Suprapubic skin (tissue), 4 donors: Measurements from ENCODE around the gene KDM4F. TPM values are rescaled to one million over a fixed set of nuclear protein-coding genes. Genes with fewer than 3 reads are reported as not detected.
"Not testable (repeated sequence)": the region's sequence is repeated elsewhere in the genome, so short reads cannot be mapped to it uniquely, and the experiment has no call there.

Experiments
- DNase-seq, 2 donors: peaks; one replicate each; pipeline ENCODE4 v3.0.0-alpha.2; 2019; ENCODE audit warnings: low spot score in 2 of 2
- H3K27ac ChIP-seq: fragments of 200-600 bp; sonication (generic); one replicate; pipeline ENCODE4 v1.5.1; 2019
- H3K27me3 ChIP-seq: fragments of 200-600 bp; sonication (generic); one replicate; pipeline ENCODE4 v1.5.1; 2019
- H3K36me3 ChIP-seq: fragments of 200-600 bp; sonication (generic); one replicate; pipeline ENCODE4 v1.5.1; 2019
- H3K4me1 ChIP-seq: fragments of 200-600 bp; sonication (generic); one replicate; pipeline ENCODE4 v1.5.1; 2019
- H3K4me3 ChIP-seq: fragments of 200-600 bp; sonication (generic); one replicate; pipeline ENCODE4 v1.5.1; 2019; ENCODE audit warnings: mild to moderate bottlenecking
- H3K9me3 ChIP-seq: fragments of 200-600 bp; sonication (generic); one replicate; pipeline ENCODE4 v1.5.1; 2019
- EP300 ChIP-seq: sonication (generic); formaldehyde crosslinking; IDR thresholded peaks from one replicate; pipeline ENCODE4 v1.6.1; 2017; ENCODE audit warnings: antibody characterized with exemption
- POLR2A ChIP-seq, 2 donors: fragments of 450-650 bp; IDR thresholded peaks; one replicate each; pipeline ENCODE4 v1.6.1; 2017; ENCODE audit warnings: antibody characterized with exemption in 2 of 2, mild to moderate bottlenecking in 2 of 2, moderate library complexity in 2 of 2
- POLR2AphosphoS5 ChIP-seq, 3 donors: sonication (generic); formaldehyde crosslinking; IDR thresholded peaks; one replicate each; pipeline ENCODE4 v1.6.1; 2017; ENCODE audit warnings: antibody characterized with exemption in 3 of 3
- WGBS: methylation state at CpG from one replicate; pipeline ENCODE4 v1.1.5; 2018; 5-methylcytosine and 5-hydroxymethylcytosine counted together
- total RNA-seq, 4 donors: library from RNA; depleted of rRNA; stranded (reverse); fragments of >200 nt; gene quantifications; one replicate each; pipeline ENCODE4 v1.1.0, GENCODE V29; 2016
- TF ChIP-seq, protein P1 (sequence below), 2 donors: fragments of 200-600 bp in 1 of 2; fragments of 450-650 bp in 1 of 2; sonication (generic) in 1 of 2; IDR thresholded peaks; one replicate each; pipeline ENCODE4 v1.5.1; 2016 to 2019; ENCODE audit warnings: antibody characterized with exemption in 2 of 2, mild to moderate bottlenecking in 1 of 2, moderate library complexity in 1 of 2

Gene KDM4F
- total RNA-seq, 4 donors from 2014 or later: not detected

DNA sequence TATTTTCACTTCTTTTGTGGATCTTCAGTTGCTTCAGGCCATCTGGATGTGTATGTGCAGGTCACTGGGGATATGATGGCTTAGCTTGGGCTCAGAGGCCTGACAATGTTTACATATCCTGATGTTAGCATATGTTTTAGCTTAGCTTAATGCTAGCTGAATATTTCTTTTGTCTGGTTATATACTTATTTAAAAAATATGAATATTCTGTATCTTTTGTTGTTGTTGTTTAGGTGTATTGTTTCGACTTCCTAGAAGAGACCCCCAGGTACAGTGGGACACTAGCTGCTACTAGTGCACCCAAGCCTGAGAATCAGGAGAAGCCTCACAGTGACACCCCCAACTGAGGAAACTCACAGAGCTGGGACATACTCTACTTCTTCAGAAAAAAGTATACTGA lies 24.3 kb upstream of the KDM4F start, which contains the start of gene KDM4E:
Gene KDM4E (plus strand): TSS at position 301 of the 400 bp plus-strand sequence. CDS start 300 bp downstream, outside the sequence.
- WGBS: 88% methylated on average over 1 of the region's 1 CpG
- no peak for DNase-seq
- TF ChIP-seq POLR2AphosphoS5 (IDR thresholded peaks at IDR 0.05): no peak
- TF ChIP-seq, protein P1, sequence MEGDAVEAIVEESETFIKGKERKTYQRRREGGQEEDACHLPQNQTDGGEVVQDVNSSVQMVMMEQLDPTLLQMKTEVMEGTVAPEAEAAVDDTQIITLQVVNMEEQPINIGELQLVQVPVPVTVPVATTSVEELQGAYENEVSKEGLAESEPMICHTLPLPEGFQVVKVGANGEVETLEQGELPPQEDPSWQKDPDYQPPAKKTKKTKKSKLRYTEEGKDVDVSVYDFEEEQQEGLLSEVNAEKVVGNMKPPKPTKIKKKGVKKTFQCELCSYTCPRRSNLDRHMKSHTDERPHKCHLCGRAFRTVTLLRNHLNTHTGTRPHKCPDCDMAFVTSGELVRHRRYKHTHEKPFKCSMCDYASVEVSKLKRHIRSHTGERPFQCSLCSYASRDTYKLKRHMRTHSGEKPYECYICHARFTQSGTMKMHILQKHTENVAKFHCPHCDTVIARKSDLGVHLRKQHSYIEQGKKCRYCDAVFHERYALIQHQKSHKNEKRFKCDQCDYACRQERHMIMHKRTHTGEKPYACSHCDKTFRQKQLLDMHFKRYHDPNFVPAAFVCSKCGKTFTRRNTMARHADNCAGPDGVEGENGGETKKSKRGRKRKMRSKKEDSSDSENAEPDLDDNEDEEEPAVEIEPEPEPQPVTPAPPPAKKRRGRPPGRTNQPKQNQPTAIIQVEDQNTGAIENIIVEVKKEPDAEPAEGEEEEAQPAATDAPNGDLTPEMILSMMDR (IDR thresholded peaks at IDR 0.05): no peak
- no peak for TF ChIP-seq POLR2A (IDR thresholded peaks at IDR 0.05)
- no peak for TF ChIP-seq EP300

DNA sequence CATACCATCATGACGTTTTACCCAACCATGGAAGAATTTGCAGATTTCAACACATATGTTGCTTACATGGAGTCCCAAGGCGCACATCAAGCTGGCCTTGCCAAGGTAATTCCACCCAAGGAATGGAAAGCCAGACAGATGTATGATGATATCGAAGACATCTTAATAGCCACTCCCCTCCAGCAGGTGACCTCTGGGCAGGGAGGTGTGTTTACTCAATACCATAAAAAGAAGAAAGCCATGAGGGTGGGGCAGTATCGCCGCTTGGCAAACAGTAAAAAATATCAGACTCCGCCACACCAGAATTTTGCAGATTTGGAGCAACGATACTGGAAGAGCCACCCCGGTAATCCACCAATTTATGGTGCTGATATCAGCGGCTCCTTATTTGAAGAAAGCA lies 23.6 kb upstream of the KDM4F start:
- not testable (repeated sequence) for DNase-seq, H3K27me3 ChIP-seq, H3K27ac ChIP-seq, H3K9me3 ChIP-seq, H3K4me3 ChIP-seq, H3K36me3 ChIP-seq, H3K4me1 ChIP-seq
- 86% methylated on average over 6 of the region's 9 CpGs for WGBS

More for the DNA sequence above, 24.3 kb upstream of the KDM4F start, which contains the start of gene KDM4E:
- Histone ChIP-seq H3K36me3 (no peaks in the 10 kb centered on the region), H3K4me3 (no peak within 1 kb of the TSS), H3K4me1 (no peaks in the 10 kb centered on the region), H3K27me3 (no peaks in the 10 kb centered on the region), H3K9me3 (no peaks in the 10 kb centered on the region), H3K27ac (no peak within 1 kb of the TSS)

DNA sequence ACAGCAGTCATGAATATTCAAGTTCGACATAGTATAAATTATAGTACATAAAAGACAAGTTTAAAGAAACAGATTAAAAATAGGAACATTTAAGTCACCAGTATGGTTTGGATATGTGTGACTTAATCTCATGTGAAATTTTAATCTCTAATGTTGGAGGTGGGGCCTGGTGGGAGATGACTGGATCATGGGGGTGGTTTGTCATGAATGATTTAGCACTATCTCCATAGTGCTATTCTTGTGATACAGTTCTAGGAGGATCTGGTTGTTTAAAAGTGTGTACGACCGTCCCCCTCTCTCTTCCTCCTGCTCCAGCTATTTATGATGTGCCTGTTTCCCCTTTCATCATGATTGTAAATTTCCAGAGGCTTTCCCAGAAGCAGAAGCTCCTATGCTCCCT lies 20.9 kb upstream of the KDM4F start:
- H3K9me3 ChIP-seq: no peaks in the 10 kb centered on the region
- 68% methylated on average over 3 of the region's 3 CpGs for WGBS

DNA sequence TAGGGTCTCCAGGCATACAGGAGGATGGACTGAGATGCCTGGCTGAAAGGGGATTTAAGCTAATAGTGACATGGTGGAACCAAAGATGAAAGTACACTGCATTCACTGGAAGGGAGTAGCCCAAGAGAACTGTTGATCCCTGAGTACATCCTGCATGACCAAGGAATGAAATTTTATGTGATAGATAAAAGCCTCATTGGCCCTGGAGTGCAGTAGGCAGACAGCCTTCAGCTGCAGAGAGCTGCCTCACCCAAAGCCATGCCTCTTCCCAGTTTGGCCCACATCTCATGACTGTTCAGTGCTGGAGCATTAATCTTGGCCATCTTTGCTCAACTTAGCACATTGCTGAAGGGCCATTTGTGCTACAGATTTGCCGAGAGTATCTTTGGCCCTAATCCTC lies 16.2 kb upstream of the KDM4F start:
- Histone ChIP-seq H3K27ac (no peak overlapping the region), H3K4me1 (no peaks in the 10 kb centered on the region), H3K27me3 (peaks cover 9% of the 10 kb centered on the region), H3K4me3 (no peak overlapping the region), H3K9me3 (no peaks in the 10 kb centered on the region), H3K36me3 (no peaks in the 10 kb centered on the region)
- no peak for DNase-seq
- 57% methylated on average over 1 of the region's 1 CpG for WGBS
- TF ChIP-seq, protein P1 (IDR thresholded peaks at IDR 0.05): no peak
- TF ChIP-seq POLR2A (IDR thresholded peaks at IDR 0.05) (no peak), POLR2AphosphoS5 (IDR thresholded peaks at IDR 0.05) (no peak)

More for the DNA sequence above, 20.9 kb upstream of the KDM4F start:
- Histone ChIP-seq H3K27me3 (no peaks in the 10 kb centered on the region), H3K36me3 (no peaks in the 10 kb centered on the region), H3K4me3 (no peak overlapping the region), H3K27ac (no peak overlapping the region), H3K4me1 (no peaks in the 10 kb centered on the region)
- no peak for DNase-seq
- TF ChIP-seq EP300: no peak
- no peak for TF ChIP-seq POLR2AphosphoS5 (IDR thresholded peaks at IDR 0.05)
- TF ChIP-seq, protein P1 (IDR thresholded peaks at IDR 0.05): no peak
- TF ChIP-seq POLR2A (IDR thresholded peaks at IDR 0.05): no peak

DNA sequence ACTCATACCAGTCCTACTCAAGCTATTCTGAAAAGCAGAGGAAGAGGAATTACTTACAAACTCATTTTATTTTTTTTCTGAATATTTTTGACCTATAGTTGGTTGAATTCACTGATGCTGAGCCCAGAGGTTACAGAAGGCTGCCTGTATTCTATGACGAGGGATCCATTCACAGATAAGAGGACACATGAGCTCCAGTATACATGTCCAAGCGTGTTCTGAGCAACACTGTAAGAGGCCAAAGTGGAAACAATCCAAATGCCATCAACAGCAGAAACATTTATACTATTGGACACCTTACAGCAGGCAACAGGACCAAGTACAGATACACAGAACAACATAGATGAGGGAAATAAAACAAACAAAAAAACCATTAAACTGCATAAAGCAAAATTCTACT lies 13.9 kb upstream of the KDM4F start:
- DNase-seq: no peak
- no peaks in the 10 kb centered on the region for H3K4me1 ChIP-seq
- H3K4me3 ChIP-seq: no peak overlapping the region
- no peaks in the 10 kb centered on the region for H3K9me3 ChIP-seq
- TF ChIP-seq EP300 (no peak), POLR2A (IDR thresholded peaks at IDR 0.05) (no peak), POLR2AphosphoS5 (IDR thresholded peaks at IDR 0.05) (no peak)
- TF ChIP-seq, protein P1 (IDR thresholded peaks at IDR 0.05): no peak
- H3K27me3 ChIP-seq: peaks cover 9% of the 10 kb centered on the region
- no peaks in the 10 kb centered on the region for H3K36me3 ChIP-seq
- no peak overlapping the region for H3K27ac ChIP-seq
- 64% methylated on average over 2 of the region's 2 CpGs for WGBS

DNA sequence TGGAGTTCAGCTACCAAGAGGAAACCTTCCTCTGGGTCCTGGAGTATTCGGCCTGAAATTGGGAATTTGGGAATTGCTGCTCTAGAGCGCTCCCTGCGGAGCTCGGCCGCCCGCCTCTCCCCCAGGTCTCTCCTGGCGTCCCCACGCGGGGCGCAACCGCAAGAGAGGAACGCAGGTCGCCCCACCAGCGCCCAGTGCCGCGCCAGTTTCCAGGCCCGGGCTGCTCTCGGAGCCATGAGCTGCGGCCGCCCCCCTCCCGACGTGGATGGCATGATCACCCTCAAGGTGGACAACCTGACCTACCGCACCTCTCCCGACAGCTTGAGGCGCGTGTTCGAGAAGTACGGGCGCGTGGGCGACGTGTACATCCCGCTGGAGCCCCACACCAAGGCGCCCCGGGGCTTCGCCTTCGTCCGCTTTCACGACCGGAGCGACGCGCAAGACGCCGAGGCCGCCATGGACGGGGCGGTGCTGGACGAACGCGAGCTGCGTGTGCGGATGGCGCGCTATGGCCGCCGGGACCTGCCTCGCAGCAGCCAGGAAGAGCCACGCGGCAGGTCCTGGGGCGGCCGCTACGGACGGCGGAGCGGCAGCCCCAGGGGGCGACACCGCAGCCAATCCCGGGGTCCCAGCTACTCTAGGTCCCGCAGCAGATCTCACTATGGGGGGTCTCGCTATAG lies 11.7 kb upstream of the KDM4F start:
- H3K9me3 ChIP-seq, H3K4me1 ChIP-seq, DNase-seq, H3K27ac ChIP-seq, H3K36me3 ChIP-seq: not testable (repeated sequence)
- peaks cover 15% of the 10 kb centered on the region for H3K27me3 ChIP-seq
- WGBS: 21% methylated on average over 34 of the region's 71 CpGs
- peak overlapping the region; percentile 41 for H3K4me3 ChIP-seq
